Measurements from ENCODE around the gene CTSK.

The CTSK gene

DNA sequence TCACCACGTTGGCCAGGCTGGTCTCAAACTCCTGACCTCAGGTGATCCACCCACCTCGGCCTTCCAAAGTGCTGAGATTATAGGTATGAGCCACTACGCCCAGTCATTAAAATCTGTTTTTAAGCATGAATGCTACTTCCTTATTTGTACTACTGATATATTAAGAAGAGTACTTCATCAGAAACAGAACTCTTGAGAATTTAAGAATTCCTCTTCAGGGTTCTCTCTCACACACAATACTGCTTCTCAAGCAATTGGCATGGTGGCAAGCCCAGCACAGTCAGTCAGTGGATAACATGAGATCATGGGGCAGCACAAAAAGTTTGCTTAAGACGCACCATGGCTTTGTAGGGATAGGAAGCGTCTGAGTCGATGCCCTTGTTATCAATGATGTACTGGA lies 56.6 kb downstream of the CTSK start:
- DNase-seq, result no peak

DNA sequence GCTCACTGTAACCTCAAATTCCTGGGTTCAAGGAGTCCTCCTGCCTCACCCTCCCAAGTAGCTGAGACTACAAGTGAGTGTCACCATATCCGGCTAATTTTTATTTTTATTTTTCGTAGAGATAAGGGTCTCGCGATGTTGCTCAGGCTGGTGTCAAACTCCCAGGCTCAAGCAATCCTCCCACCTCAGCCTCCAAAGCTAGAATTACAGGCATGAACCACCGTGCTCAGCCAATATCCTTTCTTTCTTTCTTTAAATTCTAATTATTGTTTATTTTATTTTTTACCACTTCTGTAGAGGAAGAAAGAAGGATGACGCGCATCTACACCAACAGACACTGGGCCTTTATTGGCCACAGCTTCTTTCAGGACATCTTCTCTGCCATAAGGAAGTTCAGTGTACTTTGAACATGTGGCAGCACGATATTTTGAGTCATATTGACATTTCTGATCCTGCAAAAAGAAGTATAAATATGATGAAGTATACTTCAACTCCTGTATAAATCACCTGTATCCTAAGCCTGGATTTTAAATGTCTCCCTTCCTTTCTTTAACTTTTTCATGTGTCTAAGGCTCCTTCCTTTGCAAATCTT lies 58.2 kb downstream of the CTSK start:
- no peak for DNase-seq

DNA sequence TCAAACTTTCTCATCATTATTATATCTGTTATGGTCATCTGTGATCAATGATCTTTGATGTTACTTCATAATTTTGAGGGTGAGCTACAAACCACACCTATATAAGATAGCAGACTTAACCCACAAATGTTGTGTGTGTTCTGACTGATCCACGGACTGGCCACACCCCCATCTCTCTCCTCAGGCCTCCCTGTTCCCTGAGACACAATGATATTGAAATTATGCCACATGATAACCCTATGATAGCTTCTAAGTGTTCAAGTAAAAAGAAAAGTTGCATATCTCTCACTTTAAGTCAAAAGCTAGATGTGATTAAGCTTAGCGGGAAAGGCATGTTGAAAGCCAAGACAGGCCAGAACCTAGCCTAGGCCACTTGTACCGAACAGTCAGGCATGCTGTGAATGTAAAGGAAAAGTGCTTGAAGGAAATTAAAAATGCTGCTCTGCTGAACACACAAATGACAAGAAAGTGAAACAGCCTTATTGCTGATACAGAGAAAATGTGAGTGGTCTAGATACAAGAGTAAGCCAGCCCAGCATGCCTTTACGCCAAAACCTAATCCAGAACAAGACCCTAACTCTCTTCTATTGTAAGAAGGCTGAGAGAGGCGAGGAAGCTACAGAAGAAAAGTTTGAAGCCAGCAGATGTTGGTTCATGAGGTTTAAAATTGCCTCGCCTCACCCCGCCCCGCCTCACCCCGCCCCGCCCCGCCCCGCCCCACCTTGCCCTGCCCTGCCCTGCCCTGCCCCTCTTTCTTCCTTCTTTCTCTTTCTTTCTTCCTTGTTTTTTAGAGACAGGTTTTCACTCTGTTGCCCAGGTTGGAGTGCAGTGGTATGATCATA lies 59.0 kb downstream of the CTSK start:
- no peak for DNase-seq

Data from NCI-H1048 (cell line).